Memory B cell (primary cell): ENCODE measurements around the gene EPB41.
"Not testable (repeated sequence)": the region's sequence is repeated elsewhere in the genome, so short reads cannot be mapped to it uniquely, and the experiment has no call there.

Source experiments
- ATAC-seq: fragments of 150-1000 bp; cut with Tn5 transposase; 2 replicates; pipeline ENCODE4 v1.10.0; 2021; ENCODE audit warnings: low read depth, mild to moderate bottlenecking, moderate library complexity
- DNase-seq, 2 donors: peaks; one replicate each; pipeline ENCODE4 v3.0.0; 2022; ENCODE audit warnings: low spot score in 2 of 2
- H3K27ac Mint-ChIP-seq: one replicate; pipeline ENCODE4 v1.8.0; 2022; ENCODE audit warnings: mild to moderate bottlenecking, moderate library complexity, mixed read lengths
- H3K27me3 Mint-ChIP-seq: one replicate; pipeline ENCODE4 v1.8.0; 2022; ENCODE audit warnings: mixed read lengths
- H3K36me3 Mint-ChIP-seq: one replicate; pipeline ENCODE4 v1.8.0; 2022; ENCODE audit warnings: mild to moderate bottlenecking, mixed read lengths
- H3K4me1 Mint-ChIP-seq: one replicate; pipeline ENCODE4 v1.8.0; 2022; ENCODE audit warnings: mixed read lengths
- H3K4me3 Mint-ChIP-seq: one replicate; pipeline ENCODE4 v1.8.0; 2022; ENCODE audit warnings: mild to moderate bottlenecking, moderate library complexity, mixed read lengths
- H3K9me3 Mint-ChIP-seq: one replicate; pipeline ENCODE4 v1.8.0; 2022; ENCODE audit warnings: mixed read lengths

EPB41 gene

DNA sequence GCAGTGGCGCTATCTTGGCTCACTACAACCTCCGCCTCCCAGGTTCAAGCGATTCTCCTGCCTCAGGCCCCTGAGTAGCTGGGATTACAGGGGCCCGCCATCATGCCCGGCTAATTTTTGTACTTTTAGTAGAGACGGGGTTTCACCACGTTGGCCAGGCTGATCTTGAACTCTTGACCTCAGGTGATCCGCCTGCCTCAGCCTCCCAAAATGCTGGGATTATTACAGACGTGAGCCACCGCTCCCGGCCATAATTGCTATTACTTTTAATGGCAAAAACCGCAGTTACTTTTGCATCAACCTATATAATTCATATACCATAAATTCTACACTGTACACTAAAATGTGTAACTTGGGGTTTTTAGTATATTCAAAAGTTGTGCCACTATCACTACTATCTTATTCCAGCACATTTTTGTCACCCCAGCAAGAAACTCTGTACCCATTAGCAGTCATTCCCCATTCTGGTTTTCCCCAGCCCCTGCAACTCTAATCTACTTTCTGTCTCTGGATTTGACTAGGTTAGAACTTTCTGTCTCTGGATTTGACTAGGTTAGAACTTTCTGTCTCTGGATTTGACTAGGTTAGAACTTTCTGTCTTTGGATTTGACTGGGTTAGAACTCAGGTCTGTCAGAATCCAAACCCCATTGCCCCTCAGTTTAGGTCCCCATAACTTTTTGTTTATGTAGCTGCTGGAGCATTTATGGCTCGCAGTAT lies 47.9 kb downstream of the EPB41 start:
- not testable (repeated sequence) for H3K9me3 Mint-ChIP-seq, H3K4me3 Mint-ChIP-seq, DNase-seq, H3K36me3 Mint-ChIP-seq, H3K27me3 Mint-ChIP-seq
- Mint-ChIP-seq H3K4me1 (peaks cover 34% of the 10 kb centered on the region), H3K27ac (peak overlapping the region; percentile 66)
- peak; percentile 37 for ATAC-seq

DNA sequence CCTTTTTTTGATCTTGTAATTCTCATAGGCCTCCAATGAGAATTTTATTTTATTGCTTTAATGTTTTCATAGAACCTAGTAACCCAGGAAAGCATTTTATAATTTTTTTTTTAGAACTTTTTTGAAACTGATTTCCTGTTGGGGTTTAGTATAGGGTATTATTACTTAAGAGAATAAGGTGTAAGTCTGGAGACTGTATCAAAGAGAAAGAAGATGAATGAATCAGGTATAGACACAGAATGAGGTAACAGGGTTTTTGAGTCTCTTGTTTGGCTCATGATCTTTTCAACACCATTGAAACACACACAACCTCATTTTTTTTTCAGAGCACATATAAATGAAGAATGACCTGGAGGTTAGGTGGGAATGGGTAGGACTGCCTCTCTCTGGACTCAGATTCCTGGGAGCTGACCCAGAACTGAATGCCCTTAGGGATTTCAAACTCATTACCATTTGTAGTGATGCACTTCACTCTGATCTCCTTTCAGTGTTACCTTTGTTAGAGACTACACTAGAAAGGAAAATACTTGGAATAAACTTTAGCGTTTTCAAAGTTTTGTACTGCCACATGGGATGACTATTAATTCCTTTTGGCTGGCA lies 51.0 kb downstream of the EPB41 start:
- no peaks in the 10 kb centered on the region for H3K27me3 Mint-ChIP-seq
- no peaks in the 10 kb centered on the region for H3K9me3 Mint-ChIP-seq
- no peak overlapping the region for H3K4me3 Mint-ChIP-seq
- ATAC-seq (no peak), DNase-seq (no peak)
- peaks cover 31% of the 10 kb centered on the region for H3K4me1 Mint-ChIP-seq
- no peak overlapping the region for H3K27ac Mint-ChIP-seq
- H3K36me3 Mint-ChIP-seq = peaks cover 6% of the 10 kb centered on the region

DNA sequence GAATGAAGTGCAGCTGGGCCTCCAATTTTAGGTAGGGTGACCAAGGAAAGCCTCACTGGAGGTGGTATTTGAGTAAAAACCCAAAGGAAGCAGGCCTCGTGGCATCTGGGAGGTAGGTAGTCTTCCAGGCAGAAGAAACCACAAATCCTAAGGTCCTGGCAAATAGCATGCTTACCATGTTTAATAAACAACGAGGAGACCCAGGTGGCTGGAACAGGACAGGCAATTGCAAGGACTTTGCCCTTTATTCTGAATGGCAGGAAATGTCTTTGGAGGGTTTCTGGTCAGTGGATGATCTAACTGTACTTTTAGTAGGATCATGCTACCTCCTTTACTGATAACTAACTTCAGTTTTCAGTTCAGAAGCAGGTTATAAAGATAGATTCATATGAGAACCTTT lies 52.2 kb downstream of the EPB41 start:
- Mint-ChIP-seq H3K9me3 (no peaks in the 10 kb centered on the region), H3K27me3 (no peaks in the 10 kb centered on the region), H3K36me3 (peaks cover 6% of the 10 kb centered on the region), H3K27ac (no peak overlapping the region), H3K4me3 (no peak overlapping the region), H3K4me1 (peaks cover 25% of the 10 kb centered on the region)
- ATAC-seq (no peak), DNase-seq (no peak)

DNA sequence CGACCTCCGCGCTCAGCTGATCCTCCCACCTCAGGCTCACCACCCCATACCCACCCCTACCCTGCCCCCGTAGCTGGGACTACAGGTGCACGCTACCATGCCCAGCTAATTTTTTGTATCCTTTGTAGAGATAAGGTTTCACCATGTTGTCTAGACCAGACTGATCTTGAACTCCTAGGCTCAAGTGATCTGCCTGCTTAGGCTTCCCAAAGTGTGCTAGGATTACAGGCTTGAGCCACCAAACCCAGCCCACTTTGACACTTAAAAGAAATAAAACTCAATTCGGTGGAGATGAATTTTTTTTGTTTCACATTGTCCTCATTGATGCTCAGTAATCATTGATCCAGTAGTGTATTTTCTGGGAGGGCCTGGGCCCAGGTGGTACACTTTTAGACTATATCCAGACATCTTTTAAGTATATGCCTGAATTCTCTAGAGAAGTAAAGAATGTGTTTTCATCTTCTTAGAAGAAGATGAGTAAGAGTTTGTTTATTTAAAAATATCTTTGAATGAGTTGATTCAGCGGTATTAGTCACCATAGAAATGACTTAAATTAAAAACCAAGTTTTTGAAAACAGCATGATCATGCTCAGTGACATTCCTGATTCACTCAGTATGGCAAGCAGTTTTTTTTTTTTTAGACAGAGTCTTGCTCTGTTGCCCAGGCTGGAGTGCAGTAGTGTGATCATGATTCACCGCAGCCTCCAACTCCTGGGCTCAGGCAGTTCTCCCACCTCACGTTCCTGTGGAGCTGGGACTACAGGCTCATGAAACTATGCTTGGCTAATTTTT lies 57.8 kb downstream of the EPB41 start:
- ATAC-seq (no peak), DNase-seq (no peak)
- H3K4me3 Mint-ChIP-seq = no peak overlapping the region
- no peaks in the 10 kb centered on the region for H3K9me3 Mint-ChIP-seq
- no peaks in the 10 kb centered on the region for H3K27me3 Mint-ChIP-seq
- H3K4me1 Mint-ChIP-seq = peaks cover 21% of the 10 kb centered on the region
- H3K36me3 Mint-ChIP-seq = peaks cover 8% of the 10 kb centered on the region
- peak overlapping the region; percentile 33 for H3K27ac Mint-ChIP-seq

DNA sequence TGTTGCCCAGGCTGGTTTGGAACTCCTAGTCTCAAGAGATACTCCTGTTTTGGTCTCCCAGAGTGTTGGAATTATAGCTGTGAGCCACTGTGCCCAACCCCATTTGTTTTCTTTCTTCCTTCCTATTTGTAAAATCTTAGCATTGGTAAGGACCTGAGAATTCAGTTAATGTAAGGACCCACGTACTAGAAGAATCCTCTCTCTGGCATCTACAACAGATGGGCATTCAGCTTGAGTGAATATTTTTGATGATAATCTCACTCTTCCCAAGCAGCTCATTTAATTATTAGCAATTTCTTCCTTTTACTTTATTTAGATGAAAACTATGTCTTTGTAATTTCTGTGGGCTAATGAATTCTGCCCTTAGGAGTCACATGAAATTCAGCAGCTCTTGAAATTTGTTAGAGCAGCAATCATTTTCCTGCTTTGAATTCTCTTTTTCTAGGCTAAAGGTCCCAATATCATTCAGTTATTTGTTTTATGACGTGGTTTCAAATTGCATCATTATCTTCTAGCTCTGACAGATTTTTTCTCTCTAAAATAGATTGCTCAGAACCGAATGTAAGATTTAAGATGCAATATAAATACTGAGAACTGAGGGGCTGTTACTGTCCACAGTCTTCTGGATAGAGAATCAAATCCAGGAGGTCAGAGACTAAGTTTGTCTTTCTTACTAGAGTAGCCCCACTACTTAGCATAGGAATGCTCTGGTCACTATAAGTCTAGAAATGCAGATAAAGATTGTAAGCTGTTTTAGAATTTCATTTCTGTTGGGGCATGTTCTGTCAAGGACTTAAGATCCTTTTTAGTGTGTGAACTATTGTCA lies 59.4 kb downstream of the EPB41 start:
- peaks cover 6% of the 10 kb centered on the region for H3K36me3 Mint-ChIP-seq
- H3K27me3 Mint-ChIP-seq = no peaks in the 10 kb centered on the region
- no peak overlapping the region for H3K4me3 Mint-ChIP-seq
- ATAC-seq (no peak), DNase-seq (no peak)
- H3K9me3 Mint-ChIP-seq = no peaks in the 10 kb centered on the region
- H3K27ac Mint-ChIP-seq = peak overlapping the region; percentile 46
- H3K4me1 Mint-ChIP-seq = peaks cover 33% of the 10 kb centered on the region

DNA sequence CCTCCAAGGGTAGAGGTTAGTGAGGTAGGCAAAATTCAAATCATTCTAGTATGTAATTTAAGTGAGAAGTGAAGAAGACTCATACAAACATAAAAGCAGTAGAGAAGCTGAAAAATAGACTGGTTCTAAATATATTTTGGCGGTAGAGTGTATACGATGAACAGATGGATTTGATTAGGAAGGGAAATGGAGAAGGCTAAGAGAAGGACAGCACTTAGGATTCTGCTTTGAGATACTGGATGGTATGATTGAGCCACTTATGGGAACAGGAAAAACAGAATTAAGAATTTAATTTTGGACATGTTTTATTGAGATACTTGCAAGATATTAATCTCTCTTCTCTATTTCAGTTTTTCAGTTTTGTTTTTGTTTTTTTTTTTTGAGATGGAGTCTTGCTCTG lies 60.1 kb downstream of the EPB41 start:
- DNase-seq = no peak
- H3K36me3 Mint-ChIP-seq = peaks cover 6% of the 10 kb centered on the region
- peaks cover 37% of the 10 kb centered on the region for H3K4me1 Mint-ChIP-seq
- H3K4me3 Mint-ChIP-seq = no peak overlapping the region
- peak overlapping the region; percentile 46 for H3K27ac Mint-ChIP-seq
- ATAC-seq = no peak
- no peaks in the 10 kb centered on the region for H3K27me3 Mint-ChIP-seq
- H3K9me3 Mint-ChIP-seq = no peaks in the 10 kb centered on the region

DNA sequence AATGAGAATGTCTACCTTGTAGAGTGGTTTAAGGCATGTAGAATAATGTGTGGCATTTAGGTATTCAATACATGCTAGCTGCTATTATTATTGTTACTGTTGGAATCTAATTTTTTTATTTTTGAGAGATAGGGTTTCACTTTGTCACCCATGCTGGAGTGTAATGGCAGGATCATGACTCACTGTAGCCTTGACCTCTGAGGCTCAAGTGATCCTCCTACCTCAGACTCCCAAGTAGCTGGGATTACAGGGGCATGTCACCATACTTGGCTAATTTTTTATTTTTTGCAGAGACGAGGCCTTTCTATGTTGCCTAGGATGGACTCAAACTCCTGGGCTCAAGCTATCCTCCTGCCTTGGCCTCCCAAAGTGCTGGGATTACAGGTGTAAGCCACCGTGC lies 61.9 kb downstream of the EPB41 start:
- peaks cover 6% of the 10 kb centered on the region for H3K36me3 Mint-ChIP-seq
- H3K27ac Mint-ChIP-seq = peak overlapping the region; percentile 79
- no peaks in the 10 kb centered on the region for H3K9me3 Mint-ChIP-seq
- H3K4me1 Mint-ChIP-seq = peaks cover 37% of the 10 kb centered on the region
- ATAC-seq = no peak
- no peak for DNase-seq
- H3K27me3 Mint-ChIP-seq = no peaks in the 10 kb centered on the region
- no peak overlapping the region for H3K4me3 Mint-ChIP-seq

DNA sequence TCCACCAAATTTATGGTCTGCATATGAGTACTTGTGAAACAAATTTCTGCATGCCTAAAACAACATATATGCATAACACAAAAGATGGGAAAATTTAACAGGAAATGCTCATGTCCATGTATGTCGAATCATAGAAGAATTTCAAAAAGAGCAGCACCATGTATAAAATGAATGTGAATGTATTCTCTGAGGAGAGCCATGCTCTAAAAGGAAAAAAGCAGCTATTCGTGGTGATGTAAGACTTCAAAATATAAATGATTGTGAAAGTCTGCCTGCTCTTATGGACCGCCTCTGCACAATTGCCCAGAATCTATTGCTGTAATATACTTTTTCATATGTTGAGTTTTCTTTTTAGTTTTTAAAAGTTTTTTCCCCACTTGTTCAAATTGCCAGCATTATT lies 66.8 kb downstream of the EPB41 start:
- H3K27ac Mint-ChIP-seq = no peak overlapping the region
- H3K9me3 Mint-ChIP-seq = no peaks in the 10 kb centered on the region
- H3K27me3 Mint-ChIP-seq = no peaks in the 10 kb centered on the region
- no peak for DNase-seq
- H3K4me1 Mint-ChIP-seq = peaks cover 32% of the 10 kb centered on the region
- H3K4me3 Mint-ChIP-seq = no peak overlapping the region
- peaks cover 9% of the 10 kb centered on the region for H3K36me3 Mint-ChIP-seq
- ATAC-seq = no peak

DNA sequence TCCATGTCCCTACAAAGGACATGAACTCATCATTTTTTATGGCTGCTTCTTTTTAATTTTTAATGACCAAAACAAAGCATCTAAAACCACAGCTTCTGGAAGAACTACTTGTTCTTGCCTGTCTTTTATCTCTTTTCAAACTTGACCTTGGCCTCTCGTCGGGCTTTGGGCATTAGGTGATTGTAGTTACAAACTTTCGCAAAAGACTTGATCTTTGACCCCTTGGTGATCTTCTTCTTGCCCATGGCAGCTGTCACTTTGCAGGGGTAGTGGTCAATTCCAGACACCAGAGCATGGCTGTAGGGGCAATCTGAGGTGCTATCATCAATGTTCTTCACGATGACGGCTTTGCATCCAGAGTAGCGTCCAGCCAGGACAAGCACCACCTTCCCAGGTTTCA lies 67.8 kb downstream of the EPB41 start:
- no peak for ATAC-seq
- Mint-ChIP-seq H3K9me3 (no peaks in the 10 kb centered on the region), H3K27ac (no peak overlapping the region), H3K4me1 (peaks cover 31% of the 10 kb centered on the region), H3K4me3 (no peak overlapping the region), H3K36me3 (peaks cover 9% of the 10 kb centered on the region), H3K27me3 (no peaks in the 10 kb centered on the region)
- DNase-seq = no peak

DNA sequence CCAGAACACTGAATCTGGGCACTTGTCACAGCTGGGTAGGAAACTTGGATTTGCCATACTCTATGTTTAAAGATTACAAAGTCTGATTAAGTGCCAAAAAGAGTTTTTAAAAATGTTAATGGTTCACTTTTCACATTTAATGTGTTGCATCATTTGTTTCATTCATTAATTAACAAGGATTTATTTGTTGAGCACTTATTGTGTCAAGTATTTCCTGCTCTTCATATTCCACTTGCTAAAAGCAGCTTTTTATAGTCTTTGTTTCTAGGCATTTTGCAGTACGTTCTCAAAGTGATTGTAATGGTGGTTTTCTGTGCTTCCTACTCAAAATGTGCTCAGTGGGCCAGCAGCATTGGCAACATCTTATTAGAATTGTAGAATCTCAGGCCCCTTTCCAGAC lies 68.7 kb downstream of the EPB41 start:
- no peak for DNase-seq
- no peaks in the 10 kb centered on the region for H3K27me3 Mint-ChIP-seq
- no peaks in the 10 kb centered on the region for H3K9me3 Mint-ChIP-seq
- no peak for ATAC-seq
- H3K4me3 Mint-ChIP-seq = no peak overlapping the region
- peaks cover 14% of the 10 kb centered on the region for H3K36me3 Mint-ChIP-seq
- H3K4me1 Mint-ChIP-seq = peaks cover 29% of the 10 kb centered on the region
- no peak overlapping the region for H3K27ac Mint-ChIP-seq

DNA sequence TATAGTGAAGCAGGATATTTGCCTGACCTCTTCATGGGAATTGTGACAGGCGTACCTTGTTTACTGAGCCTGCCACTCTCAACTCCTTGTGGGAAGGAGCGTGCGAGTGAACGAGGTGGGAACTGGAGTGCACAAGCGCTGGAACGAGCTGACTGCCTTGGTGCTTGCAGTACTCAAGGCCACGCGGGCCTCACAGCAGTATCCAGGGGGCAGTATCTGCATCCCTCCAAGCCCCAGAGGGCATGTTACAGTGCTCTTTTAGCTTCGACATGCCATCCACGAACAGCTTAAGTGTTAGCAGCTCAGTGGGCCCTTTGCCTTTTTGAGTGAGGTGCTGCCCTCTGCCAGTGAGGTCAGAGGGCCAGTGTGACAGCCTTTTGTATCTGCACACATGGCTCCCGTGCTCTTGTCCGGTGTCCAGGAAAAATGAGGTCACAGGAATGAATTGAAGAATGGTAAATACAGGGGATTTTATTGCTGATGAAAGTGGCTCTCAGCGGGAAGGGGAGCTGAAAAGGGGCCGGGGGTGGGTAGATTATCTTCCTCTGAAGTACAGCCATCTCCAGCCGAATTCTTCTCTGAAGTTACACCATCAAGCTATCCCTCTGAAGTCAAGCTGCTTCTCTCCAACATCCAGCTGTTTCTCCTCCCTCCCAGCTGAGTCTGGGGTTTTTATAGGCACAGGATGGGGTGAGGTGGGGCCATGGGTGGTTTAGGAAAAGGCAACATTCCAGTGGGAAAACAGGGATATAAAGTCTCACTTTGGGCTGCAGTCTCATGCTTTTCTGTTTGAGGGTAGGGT lies 69.3 kb downstream of the EPB41 start:
- DNase-seq = no peak
- H3K27me3 Mint-ChIP-seq = no peaks in the 10 kb centered on the region
- H3K27ac Mint-ChIP-seq = no peak overlapping the region
- peaks cover 14% of the 10 kb centered on the region for H3K36me3 Mint-ChIP-seq
- peaks cover 23% of the 10 kb centered on the region for H3K4me1 Mint-ChIP-seq
- H3K4me3 Mint-ChIP-seq = no peak overlapping the region
- ATAC-seq = no peak
- no peaks in the 10 kb centered on the region for H3K9me3 Mint-ChIP-seq

DNA sequence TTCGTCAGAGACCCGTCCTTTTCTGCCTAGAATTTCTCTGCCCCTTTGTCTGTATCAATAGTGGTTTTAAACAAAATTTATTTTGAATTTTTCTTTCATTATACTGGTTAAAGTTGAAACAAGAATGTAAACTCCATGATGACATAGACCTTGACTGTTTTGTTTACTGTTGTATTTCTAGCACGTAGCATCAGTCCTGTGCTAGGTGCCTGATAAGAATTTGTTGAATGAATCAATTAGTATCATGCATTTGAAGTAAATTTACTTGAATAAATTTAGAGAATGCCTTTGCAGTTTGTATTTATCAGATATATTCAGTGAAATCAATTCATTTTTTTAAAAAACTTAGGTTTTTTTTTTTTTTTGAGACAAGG lies 69.9 kb downstream of the EPB41 start:
- Mint-ChIP-seq H3K27ac (no peak overlapping the region), H3K4me1 (peaks cover 20% of the 10 kb centered on the region), H3K27me3 (no peaks in the 10 kb centered on the region), H3K36me3 (peaks cover 14% of the 10 kb centered on the region), H3K4me3 (no peak overlapping the region), H3K9me3 (no peaks in the 10 kb centered on the region)
- DNase-seq (no peak), ATAC-seq (no peak)

DNA sequence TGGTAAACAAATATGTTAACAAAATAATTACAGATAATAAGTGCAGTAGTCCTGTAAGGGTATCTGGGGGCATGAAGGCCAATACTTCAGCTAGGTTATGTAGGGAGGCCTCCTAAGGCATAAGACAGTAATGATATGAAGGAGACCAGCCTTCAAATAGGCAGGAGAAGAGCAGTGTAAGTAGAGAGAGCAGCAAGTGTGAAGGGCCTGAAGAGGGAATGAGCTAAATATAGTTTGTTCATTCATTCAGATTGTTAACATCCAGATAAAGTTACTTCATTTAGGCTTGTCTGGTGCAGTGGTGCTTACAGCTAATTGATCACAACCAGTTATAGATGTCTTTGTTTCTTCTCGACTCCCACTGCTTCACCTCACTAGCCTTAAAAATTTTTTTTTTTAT lies 71.1 kb downstream of the EPB41 start:
- ATAC-seq = no peak
- no peak for DNase-seq
- peaks cover 21% of the 10 kb centered on the region for H3K4me1 Mint-ChIP-seq
- peaks cover 16% of the 10 kb centered on the region for H3K36me3 Mint-ChIP-seq
- peak overlapping the region; percentile 7 for H3K27ac Mint-ChIP-seq
- no peaks in the 10 kb centered on the region for H3K27me3 Mint-ChIP-seq
- H3K4me3 Mint-ChIP-seq = no peak overlapping the region
- H3K9me3 Mint-ChIP-seq = no peaks in the 10 kb centered on the region
